K562 (cell line): Measurements from ENCODE around the gene TBC1D2. TPM values are rescaled to one million over a fixed set of nuclear protein-coding genes. Genes with fewer than 3 reads are reported as not detected.
A peak's percentile ranks its signal among the peaks of the same experiment; 100 is the strongest.

ENCODE experiments used
- ATF7 ChIP-seq: fragments of 450-650 bp; IDR thresholded peaks from 2 replicates; pipeline ENCODE4 v1.7.1; 2014; ENCODE audit warnings: mild to moderate bottlenecking, moderate library complexity
- BACH1 ChIP-seq: fragments of 200-800 bp; sonication (Bioruptor generic); IDR thresholded peaks from 2 replicates; pipeline ENCODE4 v1.6.1; 2016; ENCODE audit warnings: missing genetic modification characterization, missing compliant biosample characterization
- CBFA2T3 ChIP-seq: fragments of 450-650 bp; IDR thresholded peaks from 2 replicates; pipeline ENCODE4 v1.6.1; 2017
- CCNT2 ChIP-seq: IDR thresholded peaks from 2 replicates; pipeline ENCODE4 v1.6.1; 2011; ENCODE audit warnings: borderline replicate concordance, low read depth, mild to moderate bottlenecking, moderate library complexity, mixed read lengths, low read length; ENCODE audit not compliant: insufficient read length; ENCODE audit errors: extremely low read depth
- CREM ChIP-seq: IDR thresholded peaks from 2 replicates; pipeline ENCODE4 v1.6.1; 2014; ENCODE audit warnings: antibody characterized with exemption, low read depth
- EP300 ChIP-seq: IDR thresholded peaks from 2 replicates; pipeline ENCODE4 v1.6.1; 2012; ENCODE audit warnings: low read length, improper control_type of control experiment
- ESRRA ChIP-seq: fragments of 450-650 bp; IDR thresholded peaks from 2 replicates; pipeline ENCODE4 v1.6.1; 2014; ENCODE audit warnings: low read depth, mild to moderate bottlenecking, moderate library complexity, borderline replicate concordance
- FUS ChIP-seq: fragments of 200-400 bp; formaldehyde crosslinking; optimal IDR thresholded peaks from 2 replicates; pipeline ENCODE3; 2017; ENCODE audit warnings: low read depth, low read length
- MTA3 ChIP-seq: fragments of 450-650 bp; formaldehyde crosslinking; IDR thresholded peaks from 2 replicates; pipeline ENCODE4 v1.6.1; 2017; ENCODE audit warnings: mild to moderate bottlenecking, borderline replicate concordance
- MYNN ChIP-seq, 2 experiments: sonication (generic); formaldehyde crosslinking in 1 of 2; IDR thresholded peaks; 2 replicates each; pipeline versions ENCODE4 v1.5.0 to v1.6.1; 2016 to 2020; ENCODE audit warnings: antibody characterized with exemption in 1 of 2, missing genetic modification reagents in 1 of 2
- NR4A1 ChIP-seq, 2 experiments: fragments of 250-450 bp in 1 of 2; fragments of 450-650 bp in 1 of 2; sonication (Bioruptor Pico) in 1 of 2; IDR thresholded peaks; 2 replicates each; pipeline versions ENCODE4 v1.4.0 to v1.6.1; 2016 to 2020; ENCODE audit warnings: mild to moderate bottlenecking in 2 of 2, missing compliant biosample characterization in 1 of 2, missing genetic modification characterization in 1 of 2, moderate library complexity in 1 of 2
- RAD51 ChIP-seq: fragments of 450-650 bp; IDR thresholded peaks from 2 replicates; pipeline ENCODE4 v1.7.1; 2016; ENCODE audit warnings: low read depth, mild to moderate bottlenecking, borderline replicate concordance
- RNF2 ChIP-seq: sonication (generic); IDR thresholded peaks from 2 replicates; pipeline ENCODE4 v1.6.1; 2016
- SMARCA4 ChIP-seq: fragments of 450-650 bp; IDR thresholded peaks from 2 replicates; pipeline ENCODE4 v1.6.1; 2016
- SMARCE1 ChIP-seq: fragments of 450-650 bp; IDR thresholded peaks from 2 replicates; pipeline ENCODE4 v1.7.1; 2016; ENCODE audit warnings: mild to moderate bottlenecking
- SMC3 ChIP-seq: conservative IDR thresholded peaks from 2 replicates; pipeline ENCODE4 v1.6.1; 2011; ENCODE audit warnings: low read depth, low read length, improper control_type of control experiment; ENCODE audit not compliant: insufficient read depth
- SPI1 ChIP-seq: IDR thresholded peaks from 2 replicates; pipeline ENCODE4 v1.6.1; 2011; ENCODE audit warnings: low read depth, low read length, control low read depth, borderline replicate concordance
- TBP ChIP-seq: optimal IDR thresholded peaks from 2 replicates; pipeline ENCODE3; 2011; ENCODE audit warnings: low read depth, low read length, improper control_type of control experiment
- ZFX ChIP-seq: sonication (generic); formaldehyde crosslinking; IDR thresholded peaks from 2 replicates; pipeline ENCODE4 v1.8.0; 2022; ENCODE audit warnings: mild to moderate bottlenecking, missing genetic modification reagents, moderate library complexity
- ZNF584 ChIP-seq: fragments of 200-800 bp; sonication (Bioruptor generic); IDR thresholded peaks from 2 replicates; pipeline ENCODE4 v1.6.1; 2016; ENCODE audit warnings: low read depth, mild to moderate bottlenecking, missing genetic modification characterization, missing compliant biosample characterization
- polyA plus RNA-seq, 8 experiments: library from polyadenylated mRNA; depleted of rRNA in 4 of 8; stranded (reverse) in 5 of 8; unstranded in 3 of 8; fragments of >200 nt; fragmentation: Nextera tagmentation in 2 of 8; fragmentation: Illumina TruSeq in 1 of 8; extraction: Ambion mirVana in 2 of 8; extraction: Trizol in 1 of 8; gene quantifications; 2 replicates each; pipeline versions ENCODE4 v1.2.1 to v1.2.3, GENCODE V29; 2011 to 2014; ENCODE audit warnings: inconsistent platforms in 1 of 8, missing spikeins in 1 of 8
- total RNA-seq, 7 experiments: library from RNA; depleted of rRNA in 6 of 7; stranded (reverse); fragments of >200 nt in 6 of 7; fragmentation: Illumina TruSeq in 2 of 7; extraction: Trizol in 2 of 7; gene quantifications; 2 replicates each; pipeline versions ENCODE4 v1.2.1 to v1.2.3, GENCODE V29; 2011 to 2021; ENCODE audit warnings: low replicate concordance in 1 of 7
- TF ChIP-seq, protein P1 (sequence below), 2 experiments: fragments of 450-650 bp; IDR thresholded peaks; 2 replicates each; pipeline ENCODE4 v1.6.1; 2016
- TF ChIP-seq, protein P2 (sequence below): sonication (generic); formaldehyde crosslinking; IDR thresholded peaks from 2 replicates; pipeline ENCODE4 v1.8.1; 2023; ENCODE audit warnings: mild to moderate bottlenecking, missing genetic modification reagents
- TF ChIP-seq, protein P3 (sequence below): fragments of 250-450 bp; sonication (Bioruptor Pico); IDR thresholded peaks from 2 replicates; pipeline ENCODE4 v1.5.0; 2021; ENCODE audit warnings: mild to moderate bottlenecking, borderline replicate concordance
- TF ChIP-seq, protein P4 (sequence below): fragments of 450-650 bp; formaldehyde crosslinking; IDR thresholded peaks from 2 replicates; pipeline ENCODE4 v1.4.0; 2022; ENCODE audit warnings: missing genetic modification characterization

Gene TBC1D2
- total and polyA plus RNA-seq, 9 of the 15 experiments (the other 6 are each of a cell fraction or from before 2014, with no cell fraction given): 0.10 to 7.0 (median 2.5) TPM

DNA sequence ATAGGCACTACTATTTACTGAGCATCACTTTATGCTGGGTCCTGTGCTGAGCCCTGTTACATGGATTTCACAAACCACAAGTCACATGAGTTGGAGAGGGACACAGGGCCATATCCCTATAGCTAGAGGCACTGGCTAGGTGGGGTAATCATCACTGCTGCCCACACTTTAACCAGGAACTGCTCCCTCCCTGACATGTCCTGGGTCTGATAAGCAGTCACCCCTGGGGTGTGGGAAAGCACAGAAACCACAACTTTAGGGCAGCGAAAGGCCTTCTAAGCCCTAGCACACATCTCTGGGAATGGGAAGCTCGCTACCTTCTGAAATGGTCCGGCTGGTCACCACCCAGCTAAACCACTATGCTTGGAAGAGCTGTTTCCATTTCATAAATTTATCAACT, 15.0 kb downstream of the TBC1D2 start (continued):
- TF ChIP-seq, protein P1, sequence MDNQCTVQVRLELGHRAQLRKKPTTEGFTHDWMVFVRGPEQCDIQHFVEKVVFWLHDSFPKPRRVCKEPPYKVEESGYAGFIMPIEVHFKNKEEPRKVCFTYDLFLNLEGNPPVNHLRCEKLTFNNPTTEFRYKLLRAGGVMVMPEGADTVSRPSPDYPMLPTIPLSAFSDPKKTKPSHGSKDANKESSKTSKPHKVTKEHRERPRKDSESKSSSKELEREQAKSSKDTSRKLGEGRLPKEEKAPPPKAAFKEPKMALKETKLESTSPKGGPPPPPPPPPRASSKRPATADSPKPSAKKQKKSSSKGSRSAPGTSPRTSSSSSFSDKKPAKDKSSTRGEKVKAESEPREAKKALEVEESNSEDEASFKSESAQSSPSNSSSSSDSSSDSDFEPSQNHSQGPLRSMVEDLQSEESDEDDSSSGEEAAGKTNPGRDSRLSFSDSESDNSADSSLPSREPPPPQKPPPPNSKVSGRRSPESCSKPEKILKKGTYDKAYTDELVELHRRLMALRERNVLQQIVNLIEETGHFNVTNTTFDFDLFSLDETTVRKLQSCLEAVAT (IDR thresholded peaks at IDR 0.05): peak in 1 of 2 experiments; percentile 69; a peak in 1 of 4 replicates
- TF ChIP-seq ZFX (CRISPR knock-in tag): peak; percentile 65
- no peak for TF ChIP-seq NR4A1 (CRISPR knock-in tag; IDR thresholded peaks at IDR 0.05)
- no peak for TF ChIP-seq NR4A1 (tag; IDR thresholded peaks at IDR 0.05)
- no peak for TF ChIP-seq SMC3
- TF ChIP-seq, protein P2, sequence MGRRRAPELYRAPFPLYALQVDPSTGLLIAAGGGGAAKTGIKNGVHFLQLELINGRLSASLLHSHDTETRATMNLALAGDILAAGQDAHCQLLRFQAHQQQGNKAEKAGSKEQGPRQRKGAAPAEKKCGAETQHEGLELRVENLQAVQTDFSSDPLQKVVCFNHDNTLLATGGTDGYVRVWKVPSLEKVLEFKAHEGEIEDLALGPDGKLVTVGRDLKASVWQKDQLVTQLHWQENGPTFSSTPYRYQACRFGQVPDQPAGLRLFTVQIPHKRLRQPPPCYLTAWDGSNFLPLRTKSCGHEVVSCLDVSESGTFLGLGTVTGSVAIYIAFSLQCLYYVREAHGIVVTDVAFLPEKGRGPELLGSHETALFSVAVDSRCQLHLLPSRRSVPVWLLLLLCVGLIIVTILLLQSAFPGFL (CRISPR knock-in tag): no peak
- TF ChIP-seq SMARCE1: peak; percentile 70
- no peak for TF ChIP-seq ZNF584 (CRISPR knock-in tag)
- 0 out of 2 replicates have a peak, but pooled peaks have one; percentile 24 for TF ChIP-seq RAD51
- TF ChIP-seq, protein P3, sequence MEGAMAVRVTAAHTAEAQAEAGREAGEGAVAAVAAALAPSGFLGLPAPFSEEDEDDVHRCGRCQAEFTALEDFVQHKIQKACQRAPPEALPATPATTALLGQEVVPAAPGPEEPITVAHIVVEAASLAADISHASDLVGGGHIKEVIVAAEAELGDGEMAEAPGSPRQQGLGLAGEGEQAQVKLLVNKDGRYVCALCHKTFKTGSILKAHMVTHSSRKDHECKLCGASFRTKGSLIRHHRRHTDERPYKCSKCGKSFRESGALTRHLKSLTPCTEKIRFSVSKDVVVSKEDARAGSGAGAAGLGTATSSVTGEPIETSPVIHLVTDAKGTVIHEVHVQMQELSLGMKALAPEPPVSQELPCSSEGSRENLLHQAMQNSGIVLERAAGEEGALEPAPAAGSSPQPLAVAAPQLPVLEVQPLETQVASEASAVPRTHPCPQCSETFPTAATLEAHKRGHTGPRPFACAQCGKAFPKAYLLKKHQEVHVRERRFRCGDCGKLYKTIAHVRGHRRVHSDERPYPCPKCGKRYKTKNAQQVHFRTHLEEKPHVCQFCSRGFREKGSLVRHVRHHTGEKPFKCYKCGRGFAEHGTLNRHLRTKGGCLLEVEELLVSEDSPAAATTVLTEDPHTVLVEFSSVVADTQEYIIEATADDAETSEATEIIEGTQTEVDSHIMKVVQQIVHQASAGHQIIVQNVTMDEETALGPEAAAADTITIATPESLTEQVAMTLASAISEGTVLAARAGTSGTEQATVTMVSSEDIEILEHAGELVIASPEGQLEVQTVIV (CRISPR knock-in tag): no peak
- peak; percentile 88; the same call in 1 of the 2 replicates for TF ChIP-seq MYNN (IDR thresholded peaks at IDR 0.05)
- no peak for TF ChIP-seq MYNN (CRISPR knock-in tag; IDR thresholded peaks at IDR 0.05)
- no peak for TF ChIP-seq FUS
- peak; percentile 93; the same call in 1 of the 2 replicates for TF ChIP-seq ESRRA
- TF ChIP-seq BACH1 (tag): 0 out of 2 replicates have a peak, but pooled peaks have one; percentile 36
- peak; percentile 15 for TF ChIP-seq CCNT2
- peak; percentile 78; the same call in 1 of the 2 replicates for TF ChIP-seq RNF2
- TF ChIP-seq ATF7: peak; percentile 56; the same call in 1 of the 2 replicates
- TF ChIP-seq EP300: peak; percentile 58
- TF ChIP-seq SMARCA4: peak; percentile 50; the same call in 1 of the 2 replicates
- TF ChIP-seq TBP: peak; percentile 7
- TF ChIP-seq, protein P4, sequence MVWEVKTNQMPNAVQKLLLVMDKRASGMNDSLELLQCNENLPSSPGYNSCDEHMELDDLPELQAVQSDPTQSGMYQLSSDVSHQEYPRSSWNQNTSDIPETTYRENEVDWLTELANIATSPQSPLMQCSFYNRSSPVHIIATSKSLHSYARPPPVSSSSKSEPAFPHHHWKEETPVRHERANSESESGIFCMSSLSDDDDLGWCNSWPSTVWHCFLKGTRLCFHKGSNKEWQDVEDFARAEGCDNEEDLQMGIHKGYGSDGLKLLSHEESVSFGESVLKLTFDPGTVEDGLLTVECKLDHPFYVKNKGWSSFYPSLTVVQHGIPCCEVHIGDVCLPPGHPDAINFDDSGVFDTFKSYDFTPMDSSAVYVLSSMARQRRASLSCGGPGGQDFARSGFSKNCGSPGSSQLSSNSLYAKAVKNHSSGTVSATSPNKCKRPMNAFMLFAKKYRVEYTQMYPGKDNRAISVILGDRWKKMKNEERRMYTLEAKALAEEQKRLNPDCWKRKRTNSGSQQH (CRISPR knock-in tag): no peak
- TF ChIP-seq CREM: peak; percentile 75
- peak; percentile 14; the same call in 1 of the 2 replicates for TF ChIP-seq SPI1
- TF ChIP-seq CBFA2T3: peak; percentile 82
- peak; percentile 67; the same call in 1 of the 2 replicates for TF ChIP-seq MTA3
